Effector memory CD8-positive, alpha-beta T cell (primary cell): Measurements from ENCODE around the gene PRADC1.
"Not testable (repeated sequence)": the region's sequence is repeated elsewhere in the genome, so short reads cannot be mapped to it uniquely, and the experiment has no call there.

Experiments used
- ATAC-seq: fragments of 150-1000 bp; cut with Tn5 transposase; replicated peaks from 2 replicates; pipeline ENCODE4 v1.10.0; 2021; ENCODE audit warnings: mild to moderate bottlenecking, moderate library complexity
- DNase-seq, 3 experiments: peaks; one replicate each; pipeline ENCODE4 v3.0.0; 2021
- H3K27ac Mint-ChIP-seq, 2 donors: one replicate each; pipeline ENCODE4 v1.8.0; 2022; ENCODE audit warnings: mild to moderate bottlenecking in 2 of 2, mixed read lengths in 2 of 2, moderate library complexity in 2 of 2
- H3K27me3 Mint-ChIP-seq, 2 donors: one replicate each; pipeline ENCODE4 v1.8.0; 2022; ENCODE audit warnings: mixed read lengths in 2 of 2
- H3K36me3 Mint-ChIP-seq: one replicate; pipeline ENCODE4 v1.8.0; 2022; ENCODE audit warnings: mild to moderate bottlenecking, moderate library complexity, mixed read lengths; ENCODE audit not compliant: insufficient read depth
- H3K4me1 Mint-ChIP-seq, 2 donors: one replicate each; pipeline ENCODE4 v1.8.0; 2022; ENCODE audit warnings: low read depth in 2 of 2, mixed read lengths in 2 of 2
- H3K4me3 Mint-ChIP-seq, 2 donors: one replicate each; pipeline ENCODE4 v1.8.0; 2022; ENCODE audit warnings: mild to moderate bottlenecking in 2 of 2, mixed read lengths in 2 of 2, moderate library complexity in 2 of 2
- H3K9me3 Mint-ChIP-seq, 2 donors: one replicate each; pipeline ENCODE4 v1.8.0; 2022; ENCODE audit warnings: mixed read lengths in 2 of 2

The PRADC1 gene

DNA sequence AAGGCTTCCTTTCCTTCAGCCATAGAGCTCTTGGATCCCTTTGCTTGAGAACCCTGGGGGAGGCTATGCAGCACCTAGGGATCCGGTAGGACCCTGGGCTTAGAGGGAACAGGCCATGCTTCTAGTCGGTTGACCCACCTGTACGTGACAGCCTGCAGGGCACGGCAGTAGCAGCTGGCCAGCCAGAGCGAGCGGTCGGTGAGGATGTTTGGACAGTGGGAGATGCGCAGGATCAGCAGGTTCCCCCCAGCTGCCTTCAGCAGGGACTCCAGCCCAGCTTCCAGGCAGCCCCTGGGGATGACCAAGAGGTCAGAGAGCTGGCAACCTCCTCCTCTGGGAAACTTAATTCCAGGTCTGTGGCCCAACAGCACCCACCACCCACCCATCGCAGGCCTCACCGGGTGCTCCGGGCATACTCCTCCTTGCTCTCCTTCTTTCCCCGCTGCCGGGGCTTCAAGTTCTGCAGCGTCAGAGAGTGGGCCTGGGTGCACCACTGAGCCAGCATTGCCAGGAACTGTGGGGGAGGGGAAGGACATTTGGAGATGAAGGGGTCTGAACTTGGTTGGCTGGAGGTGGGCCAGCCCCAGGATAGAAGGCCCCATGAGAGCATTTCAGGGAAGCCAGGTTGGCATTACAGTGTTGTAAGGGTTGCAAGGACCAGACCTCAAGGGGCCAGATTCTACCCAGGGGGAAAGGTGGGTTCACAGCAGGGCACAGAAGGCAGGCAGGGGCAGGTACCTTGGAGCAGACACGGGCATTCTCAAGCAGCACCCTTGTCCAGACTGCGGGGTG is 30.7 kb upstream of the PRADC1 start:
- Mint-ChIP-seq H3K4me1 (peaks cover 9 to 12% of the 10 kb centered on the region in 2 donors), H3K4me3 (no peak overlapping the region), H3K27ac (no peak overlapping the region), H3K36me3 (peaks cover 8% of the 10 kb centered on the region), H3K27me3 (no peaks in the 10 kb centered on the region), H3K9me3 (no peaks in the 10 kb centered on the region)
- DNase-seq (no peak), ATAC-seq (no peak)

DNA sequence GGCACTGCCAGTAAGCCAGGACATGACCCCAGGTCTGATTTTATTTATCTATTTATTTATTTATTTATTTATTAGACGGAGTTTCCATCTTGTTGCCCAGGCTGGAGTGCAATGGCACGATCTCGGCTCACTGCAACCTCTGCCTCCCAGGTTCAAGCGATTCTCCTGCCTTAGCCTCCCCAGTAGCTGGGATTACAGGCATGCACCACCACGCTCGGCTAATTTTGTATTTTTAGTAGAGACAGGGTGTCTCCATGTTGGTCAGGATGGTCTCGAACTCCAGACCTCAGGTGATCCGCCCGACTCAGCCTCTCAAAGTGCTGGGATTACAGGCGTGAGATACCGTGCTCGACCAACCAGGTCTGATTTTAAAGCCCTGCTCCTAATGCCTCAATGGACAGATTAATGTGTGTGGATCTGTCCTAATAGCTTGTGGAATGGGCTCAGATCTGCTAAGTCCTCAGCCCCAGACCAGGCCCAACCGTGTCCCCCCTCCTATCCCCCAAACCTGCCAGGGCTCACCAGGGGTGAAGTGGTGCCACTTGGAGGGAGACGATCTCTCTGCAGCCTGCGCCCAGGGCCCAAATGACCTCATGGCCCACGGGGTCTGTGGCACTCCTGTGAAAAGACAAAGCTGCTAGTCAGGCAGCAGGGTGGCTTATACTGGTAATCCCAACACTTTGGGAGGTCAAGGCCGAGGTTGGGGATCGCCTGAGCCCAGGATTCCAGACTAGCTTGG is 29.8 kb upstream of the PRADC1 start:
- not testable (repeated sequence) for H3K9me3 Mint-ChIP-seq, DNase-seq, H3K4me1 Mint-ChIP-seq, H3K27ac Mint-ChIP-seq, H3K36me3 Mint-ChIP-seq, ATAC-seq, H3K27me3 Mint-ChIP-seq, H3K4me3 Mint-ChIP-seq

DNA sequence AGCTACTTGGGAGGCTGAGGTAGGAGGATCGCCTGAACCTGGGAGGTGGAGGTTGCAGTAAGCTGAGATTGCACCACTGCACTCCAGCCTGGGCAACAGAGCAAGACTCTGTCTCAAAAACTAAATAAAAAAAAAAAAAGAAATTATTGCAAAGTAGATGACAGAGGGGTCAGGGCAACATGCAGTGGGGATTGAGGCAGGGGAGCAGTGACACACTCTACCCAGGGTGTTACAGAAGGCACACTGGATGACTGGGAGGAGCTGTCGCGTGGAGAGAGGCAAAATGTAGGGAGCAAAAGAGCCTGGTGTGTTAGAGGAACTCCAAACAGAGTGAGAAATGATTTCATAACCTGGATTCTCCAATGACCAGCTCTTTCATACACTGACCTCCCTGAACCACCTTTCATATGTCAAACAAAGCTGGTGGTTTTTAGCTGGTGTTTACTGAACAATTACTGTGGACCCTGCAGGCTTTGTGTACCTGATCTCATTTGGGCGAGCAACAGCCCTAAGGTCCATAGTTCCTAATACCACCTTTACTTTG is 29.1 kb upstream of the PRADC1 start:
- Mint-ChIP-seq H3K36me3 (peaks cover 8% of the 10 kb centered on the region), H3K4me3 (no peak overlapping the region), H3K4me1 (peaks cover 4 to 10% of the 10 kb centered on the region in 2 donors), H3K9me3 (no peaks in the 10 kb centered on the region), H3K27me3 (no peaks in the 10 kb centered on the region), H3K27ac (no peak overlapping the region)
- no peak for DNase-seq
- no peak for ATAC-seq

- H3K36me3 Mint-ChIP-seq, result peaks cover 8% of the 10 kb centered on the region
- H3K9me3 Mint-ChIP-seq, result no peaks in the 10 kb centered on the region
- no peak for DNase-seq
- H3K27me3 Mint-ChIP-seq, result no peaks in the 10 kb centered on the region
- peaks cover 3 to 4% of the 10 kb centered on the region in 2 donors for H3K4me1 Mint-ChIP-seq
- no peak for ATAC-seq
- H3K4me3 Mint-ChIP-seq, result no peak overlapping the region
- no peak overlapping the region for H3K27ac Mint-ChIP-seq
Measured at GRCh38 chr2:73260338-73260984, 27.4 kb upstream of the PRADC1 start.

- H3K4me3 Mint-ChIP-seq, result no peak overlapping the region
- ATAC-seq (no peak), DNase-seq (no peak)
- H3K27ac Mint-ChIP-seq, result peak overlapping the region in 1 of 2 donors; percentile 49
- H3K27me3 Mint-ChIP-seq, result no peaks in the 10 kb centered on the region
- H3K36me3 Mint-ChIP-seq, result peaks cover 8% of the 10 kb centered on the region
- H3K4me1 Mint-ChIP-seq, result peaks cover 3 to 4% of the 10 kb centered on the region in 2 donors
- no peaks in the 10 kb centered on the region for H3K9me3 Mint-ChIP-seq
Measured at GRCh38 chr2:73259704-73260337, 26.8 kb upstream of the PRADC1 start.

DNA sequence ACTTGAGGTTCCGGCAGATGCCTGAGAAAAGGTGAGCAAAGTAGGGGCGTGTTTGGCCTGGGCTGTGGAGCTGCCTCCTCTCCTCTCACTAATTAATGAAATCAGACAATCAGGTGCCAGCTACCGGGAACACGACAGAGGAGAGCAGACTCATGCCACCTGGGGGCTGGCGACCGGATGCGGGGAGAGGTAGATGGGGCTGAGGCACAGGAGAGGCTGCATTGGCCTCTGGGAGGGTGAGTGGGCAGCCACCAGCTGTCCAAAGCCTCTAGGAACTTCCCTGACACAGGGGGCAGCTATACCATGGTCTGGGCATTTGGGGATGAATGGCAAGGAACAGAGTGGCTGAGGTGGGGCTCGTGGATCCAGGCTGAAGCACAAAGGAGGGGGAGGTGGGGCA is 26.2 kb upstream of the PRADC1 start:
- DNase-seq, result no peak

GRCh38 chr2:73258913-73259215 is 25.8 kb upstream of the PRADC1 start:
- Mint-ChIP-seq H3K27ac (no peak overlapping the region), H3K36me3 (peaks cover 8% of the 10 kb centered on the region)

More for the DNA sequence above, 26.2 kb upstream of the PRADC1 start:
- peak overlapping the region in 1 of 2 donors; percentile 49 for H3K27ac Mint-ChIP-seq
- no peaks in the 10 kb centered on the region for H3K9me3 Mint-ChIP-seq
- H3K4me3 Mint-ChIP-seq, result no peak overlapping the region
- H3K4me1 Mint-ChIP-seq, result peaks cover 3 to 4% of the 10 kb centered on the region in 2 donors
- peaks cover 8% of the 10 kb centered on the region for H3K36me3 Mint-ChIP-seq
- H3K27me3 Mint-ChIP-seq, result no peaks in the 10 kb centered on the region
- no peak for ATAC-seq

DNA sequence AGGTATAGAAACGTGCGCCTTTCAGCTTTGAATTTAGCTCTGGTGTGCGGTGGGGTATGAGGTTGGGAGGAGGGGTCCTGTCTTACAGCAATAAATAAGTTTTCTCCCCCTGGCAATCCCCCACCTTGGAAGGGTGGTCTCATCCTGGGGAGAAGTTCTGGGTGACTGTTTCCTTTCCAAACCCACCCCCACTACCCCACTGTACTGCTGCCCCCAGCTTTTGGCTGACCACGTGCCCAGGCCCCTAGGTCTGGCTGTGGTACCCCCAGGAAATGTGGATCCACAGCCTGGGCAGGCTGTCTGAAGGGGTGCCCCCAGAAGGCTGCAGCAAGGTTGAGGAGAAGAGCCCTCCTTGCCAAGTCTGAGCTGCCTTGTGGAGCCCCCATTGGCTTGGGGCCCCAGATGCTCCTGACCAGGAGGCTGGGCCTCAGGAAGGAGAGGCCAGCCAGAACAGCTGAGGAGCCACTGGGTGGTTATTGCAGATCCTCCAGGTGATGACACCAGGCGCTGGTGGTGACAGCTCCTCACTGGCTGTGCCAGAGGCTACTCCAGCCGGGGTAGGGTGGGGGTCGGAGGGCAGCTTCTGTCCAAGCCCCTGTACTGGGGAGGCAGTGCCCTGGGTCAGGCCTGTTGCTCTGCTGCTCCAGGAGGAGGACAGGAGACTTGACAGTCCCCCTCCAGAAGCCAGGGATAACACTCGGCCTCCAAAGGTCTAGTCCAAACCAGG is 25.3 kb upstream of the PRADC1 start:
- ATAC-seq (no peak), DNase-seq (no peak)
- H3K27ac Mint-ChIP-seq, result peak overlapping the region in 1 of 2 donors; percentile 32
- H3K4me3 Mint-ChIP-seq, result no peak overlapping the region
- H3K4me1 Mint-ChIP-seq, result peaks cover 3 to 4% of the 10 kb centered on the region in 2 donors
- H3K9me3 Mint-ChIP-seq, result no peaks in the 10 kb centered on the region
- H3K27me3 Mint-ChIP-seq, result no peaks in the 10 kb centered on the region
- H3K36me3 Mint-ChIP-seq, result peaks cover 6% of the 10 kb centered on the region

More at GRCh38 chr2:73258913-73259215, 25.8 kb upstream of the PRADC1 start:
- Mint-ChIP-seq H3K4me1 (peaks cover 3 to 4% of the 10 kb centered on the region in 2 donors), H3K27me3 (no peaks in the 10 kb centered on the region), H3K4me3 (no peak overlapping the region), H3K9me3 (no peaks in the 10 kb centered on the region)
- ATAC-seq (no peak), DNase-seq (no peak)

DNA sequence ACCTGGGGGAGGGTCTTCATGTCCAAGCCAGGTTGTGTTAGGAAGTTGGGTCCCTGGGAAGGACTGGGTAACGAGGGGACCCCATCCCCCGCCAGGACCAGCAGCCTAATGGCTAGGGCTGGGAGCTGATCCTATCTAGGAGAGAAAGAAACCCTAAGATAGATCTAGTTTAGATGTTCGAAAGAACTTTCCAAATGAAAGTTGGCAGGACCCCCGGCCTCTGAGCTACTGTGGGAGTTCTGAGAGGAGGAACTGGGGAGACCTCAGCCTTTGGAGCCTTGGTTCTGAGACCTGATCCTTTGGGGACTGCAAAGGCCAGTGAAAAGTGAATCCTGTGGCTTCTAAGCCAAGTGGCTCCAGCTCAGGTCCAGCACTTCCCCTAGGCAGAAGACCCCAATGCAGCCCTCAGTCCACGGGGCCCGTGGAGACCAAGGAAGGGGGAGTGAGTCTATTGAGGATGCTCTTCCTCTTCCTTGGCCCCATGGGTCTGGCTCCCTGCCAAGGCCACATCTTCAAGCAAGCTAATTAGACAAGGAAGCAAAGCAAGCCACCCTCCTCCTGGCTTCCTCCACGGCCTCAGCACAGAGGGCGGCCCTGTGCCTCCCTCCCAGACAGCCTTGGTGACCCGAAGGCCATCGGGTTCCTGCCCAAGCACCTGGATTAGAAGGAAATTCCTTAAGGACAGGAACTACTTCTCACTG is 24.5 kb upstream of the PRADC1 start:
- Mint-ChIP-seq H3K4me3 (no peak overlapping the region), H3K27me3 (no peaks in the 10 kb centered on the region), H3K9me3 (no peaks in the 10 kb centered on the region), H3K36me3 (peaks cover 5% of the 10 kb centered on the region), H3K4me1 (peaks cover 3 to 4% of the 10 kb centered on the region in 2 donors), H3K27ac (peak overlapping the region; percentile 32 to 75)
- DNase-seq (no peak), ATAC-seq (no peak)

GRCh38 chr2:73257021-73257420 is 24.0 kb upstream of the PRADC1 start:
- ATAC-seq (no peak), DNase-seq (no peak)
- Mint-ChIP-seq H3K4me3 (no peak overlapping the region), H3K36me3 (peaks cover 5% of the 10 kb centered on the region), H3K4me1 (peaks cover 3 to 4% of the 10 kb centered on the region in 2 donors), H3K27ac (peak overlapping the region; percentile 74 to 75), H3K27me3 (no peaks in the 10 kb centered on the region), H3K9me3 (no peaks in the 10 kb centered on the region)

DNA sequence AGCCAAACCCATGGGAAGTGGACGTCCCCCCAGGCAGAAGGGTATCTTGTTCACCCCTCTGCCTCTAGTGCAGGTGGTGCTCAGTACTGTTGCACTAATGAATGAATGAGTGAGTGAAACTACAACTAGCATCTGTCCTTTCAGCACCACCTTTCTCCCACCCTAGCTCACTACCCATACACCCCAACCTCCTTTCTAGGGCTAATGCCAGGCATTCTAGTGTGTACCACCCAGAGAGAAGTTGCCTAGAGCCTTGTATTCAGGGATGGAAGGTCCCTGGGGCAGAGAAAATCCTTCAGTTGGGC is 23.5 kb upstream of the PRADC1 start:
- ATAC-seq (no peak), DNase-seq (no peak)
- Mint-ChIP-seq H3K27ac (peak overlapping the region; percentile 74 to 75), H3K27me3 (no peaks in the 10 kb centered on the region), H3K9me3 (no peaks in the 10 kb centered on the region), H3K4me1 (peaks cover 3 to 4% of the 10 kb centered on the region in 2 donors), H3K4me3 (no peak overlapping the region), H3K36me3 (peaks cover 5% of the 10 kb centered on the region)

DNA sequence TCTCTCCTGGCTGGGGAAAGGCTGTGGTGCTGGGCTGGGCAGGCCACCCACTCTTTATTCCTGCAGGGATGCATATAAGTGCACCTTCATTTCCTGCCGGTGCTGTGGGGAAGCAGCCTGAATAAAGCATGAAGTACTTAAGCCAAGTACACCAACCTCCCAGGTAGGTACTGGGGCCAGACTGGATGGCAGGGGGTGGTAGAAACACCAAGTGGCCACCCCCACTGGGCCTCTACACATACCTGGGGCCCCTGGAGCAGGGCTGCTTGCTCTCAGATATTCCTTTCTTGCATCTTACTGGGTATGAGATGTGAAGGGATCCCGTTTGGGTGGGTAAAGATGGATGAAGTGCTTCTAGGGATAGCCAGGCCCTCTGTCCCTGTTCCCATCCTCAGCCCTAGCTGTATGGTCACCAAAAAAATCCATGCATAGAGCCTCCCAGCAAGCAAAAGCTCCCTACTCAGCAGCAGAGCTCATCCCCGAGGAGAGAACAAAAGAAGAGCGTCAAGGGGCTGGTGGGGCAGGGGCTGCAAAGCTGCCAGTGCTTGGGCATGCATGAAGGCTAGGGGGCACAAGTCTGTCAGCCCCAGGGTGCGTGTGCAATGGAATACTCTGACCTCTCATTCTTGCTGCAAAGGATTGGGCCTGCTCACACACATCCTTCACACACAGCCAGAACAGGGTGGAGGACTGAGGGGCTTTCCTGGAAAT is 23.0 kb upstream of the PRADC1 start:
- Mint-ChIP-seq H3K9me3 (no peaks in the 10 kb centered on the region), H3K27ac (peak overlapping the region; percentile 17 to 74), H3K27me3 (no peaks in the 10 kb centered on the region), H3K4me3 (no peak overlapping the region), H3K36me3 (peaks cover 10% of the 10 kb centered on the region), H3K4me1 (peaks cover 3 to 4% of the 10 kb centered on the region in 2 donors)
- ATAC-seq (no peak), DNase-seq (no peak)
